CD14-positive monocyte (primary cell): Measurements from ENCODE around the gene BCAS1. TPM values are rescaled to one million over a fixed set of nuclear protein-coding genes. Genes with fewer than 3 reads are reported as not detected.

ENCODE experiments used
- DNase-seq, 3 donors: peaks; one replicate each; pipeline ENCODE4 v3.0.0-alpha.2; 2011 to 2022
- H2AFZ ChIP-seq: 2 replicates; pipeline ENCODE4 v1.6.0; 2012; ENCODE audit warnings: mild to moderate bottlenecking, low read depth, low read length, inconsistent platforms; ENCODE audit not compliant: insufficient read depth, poor library complexity, severe bottlenecking
- H3K27ac ChIP-seq, 2 donors: 1 replicate in 1 of 2; 2 replicates in 1 of 2; pipeline ENCODE4 v1.5.1; 2012 to 2013; ENCODE audit warnings: low read length in 2 of 2, control low read depth in 1 of 2, inconsistent platforms in 1 of 2, low read depth in 1 of 2, mild to moderate bottlenecking in 1 of 2
- H3K27me3 ChIP-seq, 2 donors: one replicate each; pipeline versions ENCODE4 v1.6.0 to v1.6.1; 2011 to 2013; ENCODE audit warnings: low read length in 2 of 2; ENCODE audit not compliant: control insufficient read depth in 2 of 2, insufficient read depth in 2 of 2
- H3K36me3 ChIP-seq, 2 donors: replicated peaks in 1 of 2; 1 replicate in 1 of 2; 2 replicates in 1 of 2; pipeline versions ENCODE4 v1.5.1 to v1.6.1; 2012 to 2013; ENCODE audit warnings: low read length in 2 of 2, control low read depth in 1 of 2, inconsistent platforms in 1 of 2, mild to moderate bottlenecking in 1 of 2; ENCODE audit not compliant: insufficient read depth in 2 of 2, control insufficient read depth in 1 of 2
- H3K4me1 ChIP-seq, 2 donors: 1 replicate in 1 of 2; 2 replicates in 1 of 2; pipeline versions ENCODE4 v1.5.1 to v1.6.1; 2012 to 2013; ENCODE audit warnings: low read length in 2 of 2, control low read depth in 1 of 2, inconsistent platforms in 1 of 2, mild to moderate bottlenecking in 1 of 2, moderate library complexity in 1 of 2; ENCODE audit not compliant: insufficient read depth in 2 of 2, control insufficient read depth in 1 of 2
- H3K4me2 ChIP-seq: replicated peaks from 2 replicates; pipeline ENCODE3; 2012; ENCODE audit warnings: low read length, moderate library complexity, mild to moderate bottlenecking; ENCODE audit not compliant: poor library complexity, severe bottlenecking; ENCODE audit errors: extremely low read depth
- H3K4me3 ChIP-seq, 3 experiments: fragments of 200-600 bp in 1 of 3; sonication (generic) in 1 of 3; replicated peaks in 1 of 3; 1 replicate in 2 of 3; 2 replicates in 1 of 3; pipeline ENCODE4 v1.5.1; 2011 to 2013; ENCODE audit warnings: low read length in 3 of 3, mild to moderate bottlenecking in 3 of 3, control low read depth in 2 of 3, low read depth in 2 of 3, inconsistent platforms in 1 of 3, moderate library complexity in 1 of 3
- H3K79me2 ChIP-seq: 2 replicates; pipeline ENCODE4 v1.6.0; 2012; ENCODE audit warnings: mild to moderate bottlenecking, control low read depth, inconsistent platforms, low read length, moderate library complexity; ENCODE audit not compliant: insufficient read depth
- H3K9ac ChIP-seq: 2 replicates; pipeline ENCODE4 v1.6.0; 2017; ENCODE audit warnings: low read length, mild to moderate bottlenecking; ENCODE audit not compliant: insufficient read depth, poor library complexity, severe bottlenecking
- H3K9me3 ChIP-seq, 2 donors: replicated peaks in 1 of 2; 1 replicate in 1 of 2; 2 replicates in 1 of 2; pipeline versions ENCODE4 v1.5.1 to v1.6.1; 2012 to 2013; ENCODE audit warnings: low read length in 2 of 2, control low read depth in 1 of 2; ENCODE audit not compliant: control insufficient read depth in 1 of 2, insufficient read depth in 1 of 2
- H4K20me1 ChIP-seq: 2 replicates; pipeline ENCODE4 v1.6.0; 2012; ENCODE audit warnings: mild to moderate bottlenecking, low read length, control low read depth, moderate library complexity; ENCODE audit not compliant: insufficient read depth
- H3K27ac Mint-ChIP-seq, 7 donors: one replicate each; pipeline ENCODE4 v1.8.0; 2020; ENCODE audit warnings: mild to moderate bottlenecking in 7 of 7, mixed read lengths in 7 of 7, moderate library complexity in 6 of 7, inconsistent platforms in 2 of 7
- H3K27me3 Mint-ChIP-seq, 3 donors: one replicate each; pipeline ENCODE4 v1.8.0; 2021 to 2022; ENCODE audit warnings: low read depth in 3 of 3, mild to moderate bottlenecking in 3 of 3, mixed read lengths in 3 of 3, moderate library complexity in 3 of 3, inconsistent platforms in 1 of 3
- H3K36me3 Mint-ChIP-seq, 2 donors: one replicate each; pipeline ENCODE4 v1.8.0; 2020; ENCODE audit warnings: mixed read lengths in 2 of 2, inconsistent platforms in 1 of 2, mild to moderate bottlenecking in 1 of 2
- H3K4me1 Mint-ChIP-seq: one replicate; pipeline ENCODE4 v1.8.0; 2020; ENCODE audit warnings: mild to moderate bottlenecking, mixed read lengths
- H3K4me3 Mint-ChIP-seq, 2 donors: one replicate each; pipeline ENCODE4 v1.8.0; 2020; ENCODE audit warnings: mild to moderate bottlenecking in 2 of 2, mixed read lengths in 2 of 2, moderate library complexity in 1 of 2
- H3K9me3 Mint-ChIP-seq, 7 donors: one replicate each; pipeline ENCODE4 v1.8.0; 2020 to 2022; ENCODE audit warnings: mixed read lengths in 7 of 7, mild to moderate bottlenecking in 6 of 7, moderate library complexity in 6 of 7, inconsistent platforms in 2 of 7
- CTCF ChIP-seq: fragments of 200-600 bp; IDR thresholded peaks from one replicate; pipeline ENCODE4 v1.8.0; 2022; ENCODE audit warnings: antibody characterized with exemption, mild to moderate bottlenecking
- WGBS: methylation state at CpG from one replicate; pipeline ENCODE4 v1.1.5; 2013; ENCODE audit warnings: missing lambda C conversion rate; ENCODE audit not compliant: insufficient coverage; 5-methylcytosine and 5-hydroxymethylcytosine counted together
- intact Hi-C, 2 donors: fragments of 100-400 bp; cut with micrococcal nuclease; formaldehyde crosslinking; loops; one replicate each; pipeline versions ENCODE4 v1.15.0 to v1.15.1; 2023
- polyA plus RNA-seq, 3 donors: library from polyadenylated mRNA; depleted of rRNA in 1 of 3; unstranded in 2 of 3; stranded (reverse) in 1 of 3; fragments of 300-500 nt in 2 of 3; fragments of >200 nt in 1 of 3; fragmentation: Illumina TruSeq in 2 of 3; gene quantifications; 1 replicate in 2 of 3; 2 replicates in 1 of 3; pipeline ENCODE4 v1.2.3, GENCODE V29; 2012 to 2021

Gene BCAS1
- polyA plus RNA-seq, 3 donors: 0.01 to 0.02 TPM; not detected in 1

- Histone ChIP-seq H4K20me1 (no peaks in the 10 kb centered on the region), H3K4me1 (peaks cover 65 to 84% of the 10 kb centered on the region in 2 donors), H3K27me3 (no peaks in the 10 kb centered on the region), H3K4me3 (no peak overlapping the region), H3K79me2 (peaks cover 7% of the 10 kb centered on the region), H3K9me3 (no peaks in the 10 kb centered on the region), H3K9ac (no peak overlapping the region), H3K4me2 (no peak overlapping the region), H2AFZ (no peak overlapping the region), H3K36me3 (no peaks in the 10 kb centered on the region), H3K27ac (no peak overlapping the region)
- peaks cover 0 to 2% (median 0%) of the 10 kb centered on the region in 7 donors for H3K9me3 Mint-ChIP-seq
- peaks cover 69% of the 10 kb centered on the region for H3K4me1 Mint-ChIP-seq
- intact Hi-C loops: no loop called here
- H3K27me3 Mint-ChIP-seq: peaks cover 0 to 2% (median 2%) of the 10 kb centered on the region in 3 donors
- peak overlapping the region in 2 of 7 donors; percentile 35 to 54 for H3K27ac Mint-ChIP-seq
- no peak for TF ChIP-seq CTCF
- DNase-seq: no peak
- no peak overlapping the region for H3K4me3 Mint-ChIP-seq
- 90% methylated on average over 4 of the region's 7 CpGs for WGBS
- H3K36me3 Mint-ChIP-seq: peaks cover 0 to 3% of the 10 kb centered on the region in 2 donors
Measured at GRCh38 chr20:53927990-53928389, 142.4 kb downstream of the BCAS1 start.

- Histone ChIP-seq H3K4me1 (peaks cover 78 to 92% of the 10 kb centered on the region in 2 donors), H2AFZ (no peak overlapping the region)
- peak overlapping the region in 1 of 2 donors; percentile 72 for H3K4me3 Mint-ChIP-seq
Measured at GRCh38 chr20:53926428-53927028, 143.9 kb downstream of the BCAS1 start.

More at GRCh38 chr20:53926428-53927028, 143.9 kb downstream of the BCAS1 start:
- peak; percentile 92 to 99 (median 98) for DNase-seq
- H3K27ac Mint-ChIP-seq: peak overlapping the region; percentile 82 to 96 (median 94)
- 25% methylated on average over 5 of the region's 5 CpGs for WGBS
- no peaks in the 10 kb centered on the region for H4K20me1 ChIP-seq
- H3K36me3 Mint-ChIP-seq: peaks cover 0 to 3% of the 10 kb centered on the region in 2 donors
- H3K9me3 ChIP-seq: no peaks in the 10 kb centered on the region
- H3K9ac ChIP-seq: peak overlapping the region; percentile 46
- peak overlapping the region in 1 of 3 experiments; percentile 39 for H3K4me3 ChIP-seq
- H3K36me3 ChIP-seq: no peaks in the 10 kb centered on the region
- peak overlapping the region; percentile 59 for H3K4me2 ChIP-seq
- peak overlapping the region; percentile 79 to 92 for H3K27ac ChIP-seq
- peaks cover 0 to 2% (median 0%) of the 10 kb centered on the region in 7 donors for H3K9me3 Mint-ChIP-seq
- no peaks in the 10 kb centered on the region for H3K27me3 ChIP-seq
- peaks cover 0 to 2% (median 2%) of the 10 kb centered on the region in 3 donors for H3K27me3 Mint-ChIP-seq
- peaks cover 7% of the 10 kb centered on the region for H3K79me2 ChIP-seq
- H3K4me1 Mint-ChIP-seq: peaks cover 79% of the 10 kb centered on the region
- intact Hi-C loops: no loop called here
- TF ChIP-seq CTCF: no peak
